A673 (cell line): ENCODE measurements around the gene GRK4. TPM values are rescaled to one million over a fixed set of nuclear protein-coding genes. Genes with fewer than 3 reads are reported as not detected.

Experiments used
- BruUV-seq: library from RNA; stranded (reverse); fragments of 400-500 nt; replicated peaks from 2 replicates; lab custom pipeline; 2021; lab: Mats Ljungman, UMichigan
- CTCF ChIA-PET: fragments of 300-600 bp; sonication (Branson Sonifier 250); formaldehyde crosslinking; loops from one replicate; lab custom pipeline; 2022; ENCODE audit warnings: antibody characterized with exemption; lab: Charles Lee
- POLR2A ChIA-PET: fragments of 300-600 bp; sonication (Branson Sonifier 250); formaldehyde crosslinking; loops from one replicate; lab custom pipeline; 2022; ENCODE audit warnings: antibody characterized with exemption; ENCODE audit not compliant: low non-redundant PET; lab: Charles Lee
- DNase-seq: peaks from one replicate; pipeline ENCODE4 v3.0.0-alpha.2; 2015; ENCODE audit warnings: low spot score
- H3K27ac ChIP-seq: fragments of 200-600 bp; sonication (generic); 2 replicates; pipeline ENCODE4 v1.5.1; 2016; ENCODE audit warnings: mixed run types, low read depth, mild to moderate bottlenecking, mixed read lengths, antibody characterized with exemption, low read length; ENCODE audit not compliant: poor library complexity, severe bottlenecking
- H3K27me3 ChIP-seq: fragments of 200-600 bp; sonication (generic); replicated peaks from 2 replicates; pipeline ENCODE4 v1.6.1; 2017; ENCODE audit warnings: mixed run types, low read depth, mild to moderate bottlenecking, mixed read lengths, antibody characterized with exemption, low read length; ENCODE audit not compliant: insufficient read depth, poor library complexity
- H3K36me3 ChIP-seq: fragments of 200-600 bp; sonication (generic); 2 replicates; pipeline ENCODE4 v1.6.1; 2016; ENCODE audit warnings: mixed run types, mild to moderate bottlenecking, mixed read lengths, antibody characterized with exemption, low read length; ENCODE audit not compliant: insufficient read depth, poor library complexity, severe bottlenecking
- H3K4me1 ChIP-seq: fragments of 200-600 bp; sonication (generic); 2 replicates; pipeline ENCODE4 v1.6.1; 2017; ENCODE audit warnings: mixed run types, mild to moderate bottlenecking, mixed read lengths, antibody characterized with exemption, low read length; ENCODE audit not compliant: insufficient read depth, poor library complexity, severe bottlenecking
- H3K4me3 ChIP-seq: fragments of 200-600 bp; sonication (generic); 2 replicates; pipeline ENCODE4 v1.5.1; 2016; ENCODE audit warnings: low read depth, mixed run types, mild to moderate bottlenecking, mixed read lengths, low read length; ENCODE audit not compliant: poor library complexity, severe bottlenecking
- H3K9me3 ChIP-seq: fragments of 200-600 bp; sonication (generic); 2 replicates; pipeline ENCODE4 v1.6.1; 2016; ENCODE audit warnings: mixed run types, low read depth, mild to moderate bottlenecking, mixed read lengths, antibody characterized with exemption, low read length; ENCODE audit not compliant: poor library complexity, severe bottlenecking
- EZH2 ChIP-seq: fragments of 200-600 bp; sonication (generic); IDR thresholded peaks from 2 replicates; pipeline ENCODE4 v1.6.1; 2017; ENCODE audit warnings: borderline replicate concordance, low read depth, mild to moderate bottlenecking, mixed read lengths, antibody characterized with exemption, low read length; ENCODE audit not compliant: poor library complexity, severe bottlenecking
- intact Hi-C: fragments of 100-400 bp; cut with micrococcal nuclease; formaldehyde crosslinking; loops from one replicate; pipeline ENCODE4 v1.10.0; 2022; ENCODE audit not compliant: unreplicated experiment
- total RNA-seq: library from RNA; stranded (reverse); gene quantifications from 2 replicates; pipeline ENCODE4 v1.2.3, GENCODE V29; 2021
- TF ChIP-seq, protein P1 (sequence below): fragments of 300-800, 200-600 bp; sonication (generic); conservative IDR thresholded peaks from 2 replicates; pipeline ENCODE4 v1.5.1; 2017; ENCODE audit warnings: low read depth, mild to moderate bottlenecking, antibody characterized with exemption, low read length, moderate library complexity, mixed read lengths

The GRK4 gene
- total RNA-seq, 1 experiment from 2014 or later = 5.9 TPM

DNA sequence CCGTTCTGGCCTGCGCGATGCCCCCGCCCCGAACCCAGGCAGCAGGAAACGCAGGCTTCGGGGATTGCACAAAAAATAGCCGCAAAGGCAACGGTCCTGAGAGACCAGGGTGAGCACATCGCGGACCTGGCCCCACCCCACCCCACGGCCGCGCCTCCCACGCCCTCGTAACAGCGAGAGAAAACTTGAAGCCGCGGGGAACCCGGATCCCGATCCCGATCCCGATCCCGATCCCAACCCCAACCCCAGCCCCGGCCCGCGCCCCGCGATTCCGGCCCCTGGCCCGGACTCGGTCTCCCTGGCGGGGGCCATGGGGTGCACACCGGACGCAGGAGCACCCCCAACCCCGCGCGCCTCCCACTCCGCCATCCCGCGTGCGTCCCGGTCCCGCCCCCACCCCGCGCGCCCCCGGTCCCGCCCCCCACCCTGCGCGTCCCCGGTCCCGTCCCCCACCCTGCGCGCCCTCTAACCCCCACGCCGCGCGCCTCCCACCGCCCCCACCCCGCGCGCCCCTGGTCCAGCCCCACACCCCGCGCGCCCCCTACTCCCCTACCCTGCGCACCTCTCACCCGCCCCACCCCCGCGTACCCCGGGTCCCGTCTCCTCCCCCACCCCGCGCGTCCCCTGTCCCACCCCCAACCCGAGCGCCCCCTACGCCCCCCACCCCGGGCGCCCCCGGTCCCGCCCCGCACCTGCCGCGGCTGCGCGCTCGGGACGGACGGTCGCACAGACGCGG lies 29.1 kb upstream of the GRK4 start:
- peak; percentile 36 for DNase-seq
- intact Hi-C loops = no loop called here
- POLR2A ChIA-PET = no interaction called here
- H3K9me3 ChIP-seq = no peaks in the 10 kb centered on the region
- no peak for TF ChIP-seq EZH2
- TF ChIP-seq, protein P1, sequence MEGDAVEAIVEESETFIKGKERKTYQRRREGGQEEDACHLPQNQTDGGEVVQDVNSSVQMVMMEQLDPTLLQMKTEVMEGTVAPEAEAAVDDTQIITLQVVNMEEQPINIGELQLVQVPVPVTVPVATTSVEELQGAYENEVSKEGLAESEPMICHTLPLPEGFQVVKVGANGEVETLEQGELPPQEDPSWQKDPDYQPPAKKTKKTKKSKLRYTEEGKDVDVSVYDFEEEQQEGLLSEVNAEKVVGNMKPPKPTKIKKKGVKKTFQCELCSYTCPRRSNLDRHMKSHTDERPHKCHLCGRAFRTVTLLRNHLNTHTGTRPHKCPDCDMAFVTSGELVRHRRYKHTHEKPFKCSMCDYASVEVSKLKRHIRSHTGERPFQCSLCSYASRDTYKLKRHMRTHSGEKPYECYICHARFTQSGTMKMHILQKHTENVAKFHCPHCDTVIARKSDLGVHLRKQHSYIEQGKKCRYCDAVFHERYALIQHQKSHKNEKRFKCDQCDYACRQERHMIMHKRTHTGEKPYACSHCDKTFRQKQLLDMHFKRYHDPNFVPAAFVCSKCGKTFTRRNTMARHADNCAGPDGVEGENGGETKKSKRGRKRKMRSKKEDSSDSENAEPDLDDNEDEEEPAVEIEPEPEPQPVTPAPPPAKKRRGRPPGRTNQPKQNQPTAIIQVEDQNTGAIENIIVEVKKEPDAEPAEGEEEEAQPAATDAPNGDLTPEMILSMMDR = no peak
- peak overlapping the region; percentile 89 for H3K27ac ChIP-seq
- H3K36me3 ChIP-seq = peaks cover 46% of the 10 kb centered on the region
- peak overlapping the region; percentile 85 for H3K4me3 ChIP-seq
- H3K27me3 ChIP-seq = no peaks in the 10 kb centered on the region
- no TSS peak for BruUV-seq
- CTCF ChIA-PET = no interaction called here
- H3K4me1 ChIP-seq = peaks cover 19% of the 10 kb centered on the region

DNA sequence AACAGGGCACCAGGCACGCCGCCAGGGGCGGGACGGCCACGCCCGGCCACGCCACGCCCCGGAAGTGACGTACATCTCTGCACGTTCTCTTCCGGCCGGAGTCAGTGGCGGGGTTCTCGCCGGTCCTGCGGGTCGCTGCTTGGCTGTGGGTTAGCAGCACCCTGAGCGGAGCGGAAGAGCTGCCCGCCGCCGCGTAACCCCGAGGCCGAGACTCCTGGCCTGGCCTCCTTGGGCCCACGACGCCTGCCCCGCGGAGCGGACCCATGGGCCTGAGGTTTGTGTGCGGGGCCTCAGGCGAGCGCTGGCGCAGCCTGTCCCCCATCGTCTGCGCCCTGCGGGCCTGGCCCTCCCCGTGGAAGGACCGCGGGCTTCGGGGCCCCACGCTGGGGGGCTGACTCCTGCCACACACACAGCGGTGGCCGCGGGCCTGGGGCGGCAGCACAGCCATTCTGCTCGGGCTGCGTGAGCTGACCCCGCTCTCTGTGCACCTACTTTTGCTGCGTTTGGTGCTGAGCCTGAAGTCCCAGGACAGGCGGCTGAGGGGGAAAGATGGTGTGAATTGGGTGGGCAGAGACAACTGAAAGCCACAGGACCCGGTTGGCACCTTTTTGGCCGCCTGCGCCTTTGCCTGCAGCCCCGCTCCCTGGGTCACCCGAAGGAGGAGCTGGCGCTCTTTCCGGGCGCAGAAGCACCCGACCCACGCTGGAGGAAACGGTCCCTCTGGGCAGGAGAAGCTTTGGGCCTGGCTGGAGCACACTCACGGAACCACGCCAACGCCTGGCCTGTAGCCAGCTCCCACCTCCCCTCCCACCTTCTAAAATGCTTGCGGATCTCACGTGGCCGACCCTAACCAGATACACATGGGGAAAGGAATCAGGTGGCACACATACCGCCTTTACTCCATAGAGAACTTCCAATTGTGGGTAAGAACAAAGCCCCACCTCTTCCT lies 28.3 kb upstream of the GRK4 start:
- BruUV-seq = no TSS peak
- TF ChIP-seq, protein P1 = no peak
- TF ChIP-seq EZH2 = no peak
- POLR2A ChIA-PET = no interaction called here

DNA sequence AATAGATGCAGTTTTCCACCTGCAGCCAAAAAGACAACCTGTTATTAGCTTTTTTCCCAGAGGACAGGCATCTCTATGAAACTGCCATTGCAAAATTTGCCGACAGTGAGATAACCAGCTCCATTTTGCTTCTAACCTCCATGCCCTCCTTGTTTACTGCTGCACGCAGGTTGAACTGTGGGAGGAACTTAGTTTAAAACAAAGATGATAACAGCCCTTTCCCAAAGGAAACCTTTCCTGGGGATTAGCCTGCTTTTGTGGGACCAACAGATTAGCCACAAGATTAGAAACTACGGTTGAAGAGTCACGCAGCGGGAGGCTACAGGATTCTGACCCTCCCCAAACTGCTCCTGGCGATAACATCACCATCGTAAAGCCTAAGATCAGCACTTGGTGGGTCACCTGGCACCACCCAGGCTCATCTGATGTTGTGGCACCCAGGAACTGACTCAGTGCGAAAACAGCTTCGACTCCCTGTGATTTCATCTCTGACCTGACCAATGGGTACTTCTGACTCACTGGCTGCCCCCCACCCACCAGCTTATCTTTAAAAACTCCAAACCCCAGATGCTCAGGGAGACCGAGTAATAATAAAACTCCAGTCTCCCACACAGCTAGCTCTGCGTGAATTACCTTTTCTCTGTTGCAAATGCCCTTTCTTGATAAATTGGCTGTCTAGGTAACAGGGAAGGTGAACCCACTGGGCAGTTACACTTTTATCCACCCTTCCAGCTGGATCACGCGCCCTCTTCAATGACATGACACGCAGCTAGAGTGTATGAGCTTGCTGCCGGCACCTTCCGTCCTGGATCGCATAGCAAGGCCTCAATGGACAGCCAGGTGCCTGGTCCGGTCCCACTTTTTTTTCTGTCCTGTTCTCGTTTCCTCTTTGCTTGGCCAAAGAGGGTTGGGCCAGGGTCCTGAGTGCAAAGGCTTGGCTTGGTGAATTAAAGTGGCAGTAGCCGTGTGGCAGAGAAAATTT lies 27.3 kb upstream of the GRK4 start:
- DNase-seq = no peak
- peaks cover 19% of the 10 kb centered on the region for H3K4me1 ChIP-seq
- ChIA-PET CTCF (no interaction called here), POLR2A (no interaction called here)
- H3K27me3 ChIP-seq = no peaks in the 10 kb centered on the region
- peak overlapping the region; percentile 85 for H3K4me3 ChIP-seq
- TSS peak; percentile 57 for BruUV-seq
- H3K9me3 ChIP-seq = no peaks in the 10 kb centered on the region
- TF ChIP-seq EZH2 = no peak
- TF ChIP-seq, protein P1 = no peak
- H3K36me3 ChIP-seq = peaks cover 46% of the 10 kb centered on the region
- peak overlapping the region; percentile 89 for H3K27ac ChIP-seq
- intact Hi-C loops = no loop called here

More for the DNA sequence above, 28.3 kb upstream of the GRK4 start:
- peak; percentile 93 for DNase-seq
- H3K27me3 ChIP-seq = no peaks in the 10 kb centered on the region
- peak overlapping the region; percentile 89 for H3K27ac ChIP-seq
- H3K4me3 ChIP-seq = peak overlapping the region; percentile 85
- no peaks in the 10 kb centered on the region for H3K9me3 ChIP-seq
- H3K4me1 ChIP-seq = peaks cover 19% of the 10 kb centered on the region
- H3K36me3 ChIP-seq = peaks cover 45% of the 10 kb centered on the region
- intact Hi-C loops = no loop called here
- CTCF ChIA-PET = no interaction called here
